WERI-Rb-1 (cell line): ENCODE data around the gene KCTD4.
"Not testable (repeated sequence)": the region's sequence is repeated elsewhere in the genome, so short reads cannot be mapped to it uniquely, and the experiment has no call there.

ENCODE experiments used
- DNase-seq: peaks from one replicate; pipeline ENCODE4 v3.0.0-alpha.2; 2020
- H3K27ac ChIP-seq: fragments of 250-450 bp; sonication (Bioruptor Pico); 2 replicates; pipeline ENCODE4 v1.5.1; 2020; ENCODE audit warnings: mild to moderate bottlenecking, moderate library complexity
- H3K27me3 ChIP-seq: fragments of 250-450 bp; sonication (Bioruptor Pico); 2 replicates; pipeline ENCODE4 v1.5.1; 2021; ENCODE audit warnings: mild to moderate bottlenecking, low read depth, moderate library complexity; ENCODE audit not compliant: insufficient read depth, severe bottlenecking
- H3K36me3 ChIP-seq: fragments of 250-450 bp; sonication (Bioruptor Pico); 2 replicates; pipeline ENCODE4 v1.5.1; 2020; ENCODE audit warnings: mild to moderate bottlenecking, moderate library complexity
- H3K4me3 ChIP-seq: 2 replicates; pipeline ENCODE4 v1.5.1; 2011; ENCODE audit warnings: low read depth, mild to moderate bottlenecking, control low read depth, low read length
- H3K9me3 ChIP-seq: fragments of 250-450 bp; sonication (Bioruptor Pico); 2 replicates; pipeline ENCODE4 v1.5.1; 2021; ENCODE audit warnings: mild to moderate bottlenecking, moderate library complexity; ENCODE audit not compliant: severe bottlenecking
- CTCF ChIP-seq: IDR thresholded peaks from 2 replicates; pipeline ENCODE4 v1.5.1; 2011; ENCODE audit warnings: low read depth, mild to moderate bottlenecking, control low read depth, inconsistent platforms, low read length

KCTD4 gene

GRCh38 chr13:45200701-45201232, at the start of gene KCTD4:
TSS of gene KCTD4 (minus strand) at chr13:45201045. CDS start at chr13:45194567, 6,478 bp downstream.
- Histone ChIP-seq H3K27ac (no peak within 1 kb of the TSS), H3K36me3 (no peaks in the 10 kb centered on the region), H3K4me3 (no peak within 1 kb of the TSS), H3K9me3 (no peaks in the 10 kb centered on the region), H3K27me3 (no peaks in the 10 kb centered on the region)
- no peak for DNase-seq
- no peak for TF ChIP-seq CTCF

GRCh38 chr13:45249662-45250061, 48.8 kb upstream of the KCTD4 start:
- Histone ChIP-seq H3K27ac (no peak overlapping the region), H3K36me3 (peaks cover 16% of the 10 kb centered on the region), H3K27me3 (no peaks in the 10 kb centered on the region), H3K4me3 (no peak overlapping the region), H3K9me3 (no peaks in the 10 kb centered on the region)
- no peak for DNase-seq
- no peak for TF ChIP-seq CTCF

GRCh38 chr13:45244736-45245135, 43.9 kb upstream of the KCTD4 start:
- DNase-seq, H3K36me3 ChIP-seq, H3K27me3 ChIP-seq, H3K9me3 ChIP-seq, H3K27ac ChIP-seq, H3K4me3 ChIP-seq: not testable (repeated sequence)

GRCh38 chr13:45243077-45243476, 42.2 kb upstream of the KCTD4 start:
- TF ChIP-seq CTCF: no peak
- Histone ChIP-seq H3K27me3 (no peaks in the 10 kb centered on the region), H3K9me3 (no peaks in the 10 kb centered on the region), H3K4me3 (no peak overlapping the region), H3K27ac (no peak overlapping the region), H3K36me3 (no peaks in the 10 kb centered on the region)
- no peak for DNase-seq

- TF ChIP-seq CTCF: no peak
- Histone ChIP-seq H3K27me3 (no peaks in the 10 kb centered on the region), H3K36me3 (no peaks in the 10 kb centered on the region), H3K4me3 (no peak overlapping the region), H3K27ac (no peak overlapping the region), H3K9me3 (no peaks in the 10 kb centered on the region)
- no peak for DNase-seq
These were observed 41.7 kb upstream of the KCTD4 start for GRCh38 chr13:45242524-45242923.

GRCh38 chr13:45242070-45242469, 41.2 kb upstream of the KCTD4 start:
- Histone ChIP-seq H3K9me3 (no peaks in the 10 kb centered on the region), H3K36me3 (no peaks in the 10 kb centered on the region), H3K27me3 (no peaks in the 10 kb centered on the region), H3K4me3 (no peak overlapping the region), H3K27ac (no peak overlapping the region)
- DNase-seq: no peak
- no peak for TF ChIP-seq CTCF
